Parathyroid adenoma (tissue), 2 donors: Measurements from ENCODE around the gene ABCC10.

Experiments used
- H2AFZ ChIP-seq: fragments of 300-600 bp; sonication (generic); one replicate; pipeline ENCODE4 v1.7.0; 2017; ENCODE audit warnings: antibody characterized with exemption, mild to moderate bottlenecking
- H3K27ac ChIP-seq: fragments of 300-600 bp; sonication (generic); one replicate; pipeline ENCODE4 v1.7.0; 2017
- H3K27me3 ChIP-seq: fragments of 300-600 bp; sonication (generic); one replicate; pipeline ENCODE4 v1.7.0; 2017; ENCODE audit warnings: low read length; ENCODE audit not compliant: control insufficient read depth, insufficient read depth
- H3K36me3 ChIP-seq: fragments of 300-600 bp; sonication (generic); one replicate; pipeline ENCODE4 v1.7.0; 2017; ENCODE audit warnings: low read length; ENCODE audit not compliant: control insufficient read depth, insufficient read depth
- H3K4me1 ChIP-seq: fragments of 300-600 bp; sonication (generic); one replicate; pipeline ENCODE4 v1.7.0; 2017; ENCODE audit warnings: control low read depth
- H3K4me2 ChIP-seq: fragments of 300-600 bp; sonication (generic); one replicate; pipeline ENCODE4 v1.7.0; 2017; ENCODE audit warnings: low read length
- H3K4me3 ChIP-seq: fragments of 300-600 bp; sonication (generic); one replicate; pipeline ENCODE4 v1.7.0; 2017; ENCODE audit warnings: low read depth, low read length
- H3K79me2 ChIP-seq: fragments of 300-600 bp; sonication (generic); one replicate; pipeline ENCODE4 v1.7.0; 2017; ENCODE audit warnings: control low read depth
- H3K9ac ChIP-seq: fragments of 300-600 bp; sonication (generic); one replicate; pipeline ENCODE4 v1.7.0; 2017; ENCODE audit warnings: mild to moderate bottlenecking
- H3K9me3 ChIP-seq: fragments of 300-600 bp; sonication (generic); one replicate; pipeline ENCODE4 v1.7.0; 2017; ENCODE audit warnings: low read length; ENCODE audit not compliant: control insufficient read depth
- CTCF ChIP-seq: fragments of 300-600 bp; sonication (generic); IDR thresholded peaks from one replicate; pipeline ENCODE4 v1.7.0; 2017; ENCODE audit warnings: antibody characterized with exemption, mild to moderate bottlenecking
- donor health status: primary hyperparathyroidism.

Gene ABCC10

GRCh38 chr6:43393602-43394001, 33.7 kb upstream of the ABCC10 start:
- H2AFZ ChIP-seq: no peak overlapping the region
- TF ChIP-seq CTCF: no peak
- H3K4me3 ChIP-seq: no peak overlapping the region
- H3K27me3 ChIP-seq: no peaks in the 10 kb centered on the region
- H3K27ac ChIP-seq: no peak overlapping the region
- H3K9ac ChIP-seq: no peak overlapping the region
- no peaks in the 10 kb centered on the region for H3K36me3 ChIP-seq
- H3K79me2 ChIP-seq: no peaks in the 10 kb centered on the region
- H3K9me3 ChIP-seq: no peaks in the 10 kb centered on the region
- no peak overlapping the region for H3K4me2 ChIP-seq
- peaks cover 3% of the 10 kb centered on the region for H3K4me1 ChIP-seq

DNA sequence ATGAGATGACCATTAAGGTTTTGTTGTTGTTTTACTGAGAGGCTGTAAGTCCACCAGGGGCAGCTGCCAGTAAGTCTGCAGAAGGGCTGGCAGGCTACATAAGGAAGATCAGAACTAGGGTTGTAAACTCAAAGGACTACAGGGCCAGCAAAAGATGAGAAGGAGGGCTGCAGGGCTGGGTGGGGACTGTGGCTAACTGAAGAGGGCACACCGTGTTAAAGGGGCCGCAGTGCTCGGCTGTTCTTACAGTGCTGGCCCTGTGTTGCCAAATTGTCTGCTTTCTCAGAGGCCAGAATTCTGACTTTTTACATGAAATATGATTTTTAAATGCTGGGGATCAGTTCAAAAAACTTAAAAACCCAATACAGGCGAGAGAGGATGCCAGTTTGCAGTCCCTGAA, 32.4 kb upstream of the ABCC10 start:
- Histone ChIP-seq H3K27ac (no peak overlapping the region), H3K4me2 (no peak overlapping the region), H3K36me3 (no peaks in the 10 kb centered on the region), H3K27me3 (no peaks in the 10 kb centered on the region), H3K9me3 (no peaks in the 10 kb centered on the region), H3K4me3 (no peak overlapping the region), H3K9ac (no peak overlapping the region), H3K4me1 (peaks cover 9% of the 10 kb centered on the region), H3K79me2 (no peaks in the 10 kb centered on the region), H2AFZ (no peak overlapping the region)
- no peak for TF ChIP-seq CTCF

DNA sequence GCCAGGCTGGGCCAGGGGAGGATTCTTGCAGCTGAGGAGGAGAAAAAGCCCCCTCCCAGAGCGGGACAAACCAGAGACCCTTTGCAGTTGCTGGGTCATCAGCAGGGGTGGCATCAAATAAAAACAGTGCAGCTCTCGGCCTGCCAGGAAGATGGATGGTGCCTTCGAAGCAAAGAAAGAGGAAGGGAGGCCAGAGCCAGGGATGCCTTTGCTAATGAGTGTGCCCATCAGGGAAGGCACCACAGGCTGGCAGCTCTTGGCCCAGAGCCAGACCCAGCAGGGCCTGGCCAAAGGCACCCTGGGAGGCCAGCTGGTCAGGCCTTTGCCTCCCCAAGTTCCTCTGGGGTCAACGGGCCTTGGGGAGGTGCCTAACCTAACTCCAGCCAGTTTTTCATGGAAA, 31.6 kb upstream of the ABCC10 start:
- H3K27ac ChIP-seq: no peak overlapping the region
- no peak for TF ChIP-seq CTCF
- H2AFZ ChIP-seq: peak overlapping the region; percentile 70
- no peaks in the 10 kb centered on the region for H3K9me3 ChIP-seq
- H3K9ac ChIP-seq: no peak overlapping the region
- H3K4me2 ChIP-seq: no peak overlapping the region
- H3K79me2 ChIP-seq: no peaks in the 10 kb centered on the region
- H3K36me3 ChIP-seq: no peaks in the 10 kb centered on the region
- H3K27me3 ChIP-seq: no peaks in the 10 kb centered on the region
- no peak overlapping the region for H3K4me3 ChIP-seq
- H3K4me1 ChIP-seq: peaks cover 14% of the 10 kb centered on the region

DNA sequence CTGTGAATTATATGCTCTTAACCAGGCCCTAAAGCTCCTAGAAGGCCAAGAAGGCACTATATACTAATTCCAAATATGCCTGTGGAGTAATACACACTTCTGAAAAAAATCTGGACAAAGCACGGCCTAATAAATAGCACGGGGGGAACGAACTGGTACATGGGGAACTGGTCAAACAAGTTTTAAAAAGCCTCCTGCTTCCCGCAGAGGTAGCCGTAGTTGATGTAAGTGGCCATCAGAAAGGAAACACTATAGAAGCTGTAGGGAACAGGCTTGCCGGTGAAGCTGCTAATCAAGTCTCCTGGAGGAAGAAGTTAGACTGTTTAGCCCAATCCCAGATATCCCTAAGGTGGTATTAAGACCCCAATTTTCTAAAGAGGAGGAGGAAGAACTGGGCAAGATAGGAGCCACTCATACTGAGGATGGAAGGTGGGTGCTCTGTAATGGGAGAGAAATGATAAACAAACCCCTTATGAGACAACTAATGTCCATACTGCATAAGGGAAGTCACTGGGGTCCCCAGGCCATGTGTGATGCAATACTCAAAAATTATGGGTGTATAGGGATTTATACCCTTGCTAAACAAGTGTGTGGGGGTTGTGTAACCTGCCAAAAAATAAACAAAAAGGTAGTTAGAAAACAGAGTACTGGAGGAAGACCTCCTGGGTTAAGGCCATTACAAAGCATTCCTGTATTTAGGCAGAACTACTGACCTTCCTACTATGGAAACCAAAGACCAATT, 30.8 kb upstream of the ABCC10 start:
- Histone ChIP-seq H3K4me2 (peak overlapping the region; percentile 30), H3K79me2 (no peaks in the 10 kb centered on the region), H3K4me3 (no peak overlapping the region), H3K9me3 (no peaks in the 10 kb centered on the region), H3K27ac (no peak overlapping the region), H3K36me3 (no peaks in the 10 kb centered on the region), H2AFZ (peak overlapping the region; percentile 70), H3K9ac (no peak overlapping the region), H3K27me3 (no peaks in the 10 kb centered on the region), H3K4me1 (peaks cover 14% of the 10 kb centered on the region)
- TF ChIP-seq CTCF: no peak

DNA sequence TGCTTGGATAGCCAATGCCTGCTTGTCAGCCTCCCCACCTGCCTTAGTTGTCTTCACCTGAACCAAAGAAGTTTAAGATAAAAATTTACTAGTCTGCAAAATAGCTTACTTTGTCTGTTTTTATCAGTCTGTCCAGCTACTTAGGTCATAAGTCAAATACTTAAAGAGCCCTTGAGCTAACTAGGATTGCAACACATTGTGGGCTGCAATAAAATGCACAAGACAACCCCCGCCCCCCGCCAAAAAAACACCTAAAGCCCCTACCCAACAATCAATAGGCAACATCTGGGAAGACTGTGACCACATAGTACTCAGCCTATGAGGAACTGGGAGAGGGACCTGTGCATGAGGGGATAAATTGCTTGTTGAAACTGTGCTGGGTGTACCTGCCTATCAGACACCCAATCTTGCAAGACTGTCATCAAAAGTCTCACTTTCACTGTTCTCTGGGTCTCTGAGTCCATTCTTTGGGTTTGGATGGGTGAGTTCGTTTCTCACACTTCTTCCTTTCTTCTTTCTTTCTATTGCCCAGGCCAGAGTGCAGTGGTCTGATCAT, 27.3 kb upstream of the ABCC10 start:
- Histone ChIP-seq H3K36me3 (no peaks in the 10 kb centered on the region), H3K27ac (peak overlapping the region; percentile 1), H3K9me3 (no peaks in the 10 kb centered on the region), H3K27me3 (no peaks in the 10 kb centered on the region), H3K4me1 (peaks cover 14% of the 10 kb centered on the region), H3K9ac (no peak overlapping the region), H3K4me3 (peak overlapping the region; percentile 33), H3K79me2 (no peaks in the 10 kb centered on the region), H3K4me2 (peak overlapping the region; percentile 38), H2AFZ (peak overlapping the region; percentile 31)
- TF ChIP-seq CTCF: no peak
